Calu3 (cell line): ENCODE data around the gene CCT3. TPM values are rescaled to one million over a fixed set of nuclear protein-coding genes. Genes with fewer than 3 reads are reported as not detected.

ENCODE experiments used
- BruUV-seq: library from RNA; stranded (reverse); fragments of 400-500 nt; replicated peaks from 2 replicates; lab custom pipeline; 2021; lab: Mats Ljungman, UMichigan
- CTCF ChIA-PET: fragments of 300-600 bp; sonication (Branson Sonifier 250); formaldehyde crosslinking; loops from one replicate; lab custom pipeline; 2022; ENCODE audit warnings: antibody characterized with exemption; lab: Charles Lee
- DNase-seq: peaks from one replicate; pipeline ENCODE4 v3.0.0; 2022
- H3K27ac Mint-ChIP-seq: one replicate; pipeline ENCODE4 v1.8.0; 2022; ENCODE audit warnings: mixed read lengths; ENCODE audit not compliant: unreplicated experiment
- H3K27me3 Mint-ChIP-seq: one replicate; pipeline ENCODE4 v1.8.0; 2022; ENCODE audit warnings: mixed read lengths; ENCODE audit not compliant: unreplicated experiment
- H3K36me3 Mint-ChIP-seq: one replicate; pipeline ENCODE4 v1.8.0; 2022; ENCODE audit warnings: mild to moderate bottlenecking, moderate library complexity, mixed read lengths; ENCODE audit not compliant: insufficient read depth, unreplicated experiment
- H3K4me1 Mint-ChIP-seq: one replicate; pipeline ENCODE4 v1.8.0; 2022; ENCODE audit warnings: mild to moderate bottlenecking, low read depth, mixed read lengths; ENCODE audit not compliant: unreplicated experiment
- H3K4me3 Mint-ChIP-seq: one replicate; pipeline ENCODE4 v1.8.0; 2022; ENCODE audit warnings: mild to moderate bottlenecking, low read depth, moderate library complexity, mixed read lengths; ENCODE audit not compliant: unreplicated experiment
- H3K9me3 Mint-ChIP-seq: one replicate; pipeline ENCODE4 v1.8.0; 2022; ENCODE audit warnings: low read depth, mixed read lengths; ENCODE audit not compliant: unreplicated experiment
- intact Hi-C: fragments of 100-400 bp; cut with micrococcal nuclease; formaldehyde crosslinking; loops from one replicate; pipeline ENCODE4 v1.10.0; 2022; ENCODE audit not compliant: unreplicated experiment
- total RNA-seq: library from RNA; stranded (reverse); gene quantifications from 2 replicates; pipeline ENCODE4 v1.2.3, GENCODE V29; 2022
- TF ChIP-seq, protein P1 (sequence below): fragments of 200-600 bp; IDR thresholded peaks from one replicate; pipeline ENCODE4 v1.8.0; 2022; ENCODE audit warnings: antibody characterized with exemption; ENCODE audit not compliant: unreplicated experiment

The CCT3 gene
- total RNA-seq, 1 experiment from 2014 or later = 598 TPM

DNA sequence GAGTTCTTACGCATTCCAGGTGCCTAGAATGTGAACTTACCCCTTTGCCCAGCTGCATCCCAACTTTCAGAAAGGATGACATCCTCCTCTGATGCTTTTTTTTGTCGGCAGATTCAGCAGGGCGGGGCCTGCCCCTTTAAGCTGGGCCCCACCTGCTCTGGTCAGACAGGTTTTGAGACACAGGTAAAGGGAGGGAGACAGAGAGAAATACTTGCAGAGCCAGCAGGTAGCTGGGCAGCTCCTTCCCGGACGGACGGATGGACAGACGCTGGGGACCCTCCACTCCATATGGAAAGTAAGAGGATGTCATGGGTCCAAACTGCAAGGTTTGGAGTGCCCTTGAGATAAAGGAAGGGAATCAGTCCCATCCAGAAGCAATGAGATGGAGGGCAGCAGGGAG lies 54.0 kb downstream of the CCT3 start, which contains the start of gene TMEM79:
Gene TMEM79, plus strand, starts transcription at position 214 of the 400 bp plus-strand sequence. CDS start 902 bp downstream, outside the sequence.
- Mint-ChIP-seq H3K9me3 (no peaks in the 10 kb centered on the region), H3K27me3 (no peaks in the 10 kb centered on the region), H3K36me3 (peaks cover 45% of the 10 kb centered on the region), H3K4me1 (peaks cover 19% of the 10 kb centered on the region), H3K4me3 (peak within 1 kb of the TSS; percentile 72), H3K27ac (peak within 1 kb of the TSS; percentile 78)
- CTCF ChIA-PET = interaction anchor here (0.5 to 1.7 kb wide), 8 partner anchors 12 to 138 kb away, joined by 3 to 4 read pairs (median 3); no protein-coding TSS in a partner anchor
- TF ChIP-seq, protein P1, sequence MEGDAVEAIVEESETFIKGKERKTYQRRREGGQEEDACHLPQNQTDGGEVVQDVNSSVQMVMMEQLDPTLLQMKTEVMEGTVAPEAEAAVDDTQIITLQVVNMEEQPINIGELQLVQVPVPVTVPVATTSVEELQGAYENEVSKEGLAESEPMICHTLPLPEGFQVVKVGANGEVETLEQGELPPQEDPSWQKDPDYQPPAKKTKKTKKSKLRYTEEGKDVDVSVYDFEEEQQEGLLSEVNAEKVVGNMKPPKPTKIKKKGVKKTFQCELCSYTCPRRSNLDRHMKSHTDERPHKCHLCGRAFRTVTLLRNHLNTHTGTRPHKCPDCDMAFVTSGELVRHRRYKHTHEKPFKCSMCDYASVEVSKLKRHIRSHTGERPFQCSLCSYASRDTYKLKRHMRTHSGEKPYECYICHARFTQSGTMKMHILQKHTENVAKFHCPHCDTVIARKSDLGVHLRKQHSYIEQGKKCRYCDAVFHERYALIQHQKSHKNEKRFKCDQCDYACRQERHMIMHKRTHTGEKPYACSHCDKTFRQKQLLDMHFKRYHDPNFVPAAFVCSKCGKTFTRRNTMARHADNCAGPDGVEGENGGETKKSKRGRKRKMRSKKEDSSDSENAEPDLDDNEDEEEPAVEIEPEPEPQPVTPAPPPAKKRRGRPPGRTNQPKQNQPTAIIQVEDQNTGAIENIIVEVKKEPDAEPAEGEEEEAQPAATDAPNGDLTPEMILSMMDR = no peak
- BruUV-seq = no TSS peak
- peak; percentile 74 for DNase-seq
- intact Hi-C loops = loop anchor here (5.0 kb wide), 2 partner anchors 53 to 218 kb away; partner anchors contain the start of genes CCT3, MEF2D and TSACC

DNA sequence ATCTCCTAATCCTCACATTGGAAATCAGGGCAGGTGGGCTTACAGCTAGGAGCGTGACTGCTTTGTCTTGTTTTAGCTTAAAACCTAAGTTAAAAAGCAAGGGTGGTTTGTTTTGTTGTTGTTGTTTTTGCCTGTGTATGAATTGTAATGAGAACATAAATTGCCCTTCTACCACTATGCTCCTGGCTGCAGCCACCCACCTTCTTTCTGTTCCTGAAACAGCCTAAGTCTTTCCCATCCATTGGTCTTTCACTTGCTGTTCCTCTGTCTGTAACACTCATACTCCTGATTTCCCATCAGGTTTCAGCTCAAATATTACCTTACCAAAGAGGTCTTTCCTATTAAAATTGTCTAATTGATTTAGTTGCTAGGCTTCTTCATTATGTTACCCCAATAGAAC lies 54.6 kb downstream of the CCT3 start:
- CTCF ChIA-PET = interaction anchor here (0.7 to 2.2 kb wide), 7 partner anchors 36 to 169 kb away, joined by 3 to 8 read pairs (median 3); partner anchors contain the start of gene LMNA
- no peak for DNase-seq
- no TSS peak for BruUV-seq
- intact Hi-C loops = loop anchor here (5.0 kb wide), 2 partner anchors 54 to 219 kb away; partner anchors contain the start of genes CCT3, MEF2D and TSACC
- H3K27ac Mint-ChIP-seq = peak overlapping the region; percentile 78
- no peaks in the 10 kb centered on the region for H3K9me3 Mint-ChIP-seq
- H3K27me3 Mint-ChIP-seq = no peaks in the 10 kb centered on the region
- H3K4me1 Mint-ChIP-seq = peaks cover 19% of the 10 kb centered on the region
- H3K4me3 Mint-ChIP-seq = peak overlapping the region; percentile 72
- H3K36me3 Mint-ChIP-seq = peaks cover 40% of the 10 kb centered on the region
- TF ChIP-seq, protein P1 = no peak

DNA sequence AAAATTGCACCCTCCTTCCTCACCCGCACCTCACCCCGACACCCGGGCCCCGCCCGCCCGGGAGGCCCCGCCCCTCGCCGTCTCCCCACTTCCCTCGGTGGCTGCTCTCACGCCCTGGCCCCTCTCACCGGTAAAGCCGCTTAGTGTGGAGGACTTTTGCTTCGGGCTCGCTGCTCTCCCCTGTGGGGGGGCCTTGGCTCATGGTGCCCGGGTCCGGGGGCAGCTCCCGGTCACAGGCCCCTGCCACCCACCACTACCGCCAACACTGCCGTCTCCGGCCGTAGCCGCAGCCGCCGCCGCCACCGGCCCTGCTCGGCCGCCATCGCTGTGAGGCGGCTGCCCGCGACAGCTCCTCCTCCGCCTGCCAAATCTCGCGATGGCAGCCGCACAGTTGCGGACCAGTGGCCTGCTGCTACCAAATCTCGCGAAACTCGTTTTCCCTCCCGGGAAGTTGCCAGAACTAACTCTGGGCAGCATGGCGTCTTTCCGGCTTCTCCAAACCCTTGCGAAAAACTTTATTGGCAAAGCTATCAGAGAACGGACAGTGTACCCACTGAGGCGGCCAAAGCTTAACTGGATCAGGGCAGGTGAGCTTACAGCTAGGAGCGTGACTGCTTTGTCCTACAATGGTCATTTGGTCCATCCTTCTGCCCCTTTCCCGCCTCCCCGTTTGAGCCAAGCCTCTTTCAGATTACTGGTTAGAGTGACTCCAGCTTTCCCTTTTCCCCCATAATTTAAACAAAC lies 55.4 kb downstream of the CCT3 start, which contains the start of gene SMG5:
Gene SMG5, minus strand, starts transcription at position 347 of the 744 bp plus-strand sequence. Its CDS starts 145 bp downstream, at position 202.
- intact Hi-C loops = loop anchor here (5.0 kb wide), 2 partner anchors 55 to 220 kb away; partner anchors contain the start of genes CCT3, MEF2D and TSACC
- Mint-ChIP-seq H3K4me1 (peaks cover 19% of the 10 kb centered on the region), H3K27ac (peak within 1 kb of the TSS; percentile 78), H3K36me3 (peaks cover 46% of the 10 kb centered on the region), H3K9me3 (no peaks in the 10 kb centered on the region), H3K27me3 (no peaks in the 10 kb centered on the region), H3K4me3 (peak within 1 kb of the TSS; percentile 72)
- CTCF ChIA-PET = interaction anchor here (0.7 to 2.2 kb wide), 10 partner anchors 9 to 560 kb away, joined by 3 to 8 read pairs (median 4); partner anchors contain the start of genes CCT3, GLMP, LMNA and TSACC
- TF ChIP-seq, protein P1 = no peak
- no TSS peak for BruUV-seq
- peak; percentile 98 for DNase-seq

DNA sequence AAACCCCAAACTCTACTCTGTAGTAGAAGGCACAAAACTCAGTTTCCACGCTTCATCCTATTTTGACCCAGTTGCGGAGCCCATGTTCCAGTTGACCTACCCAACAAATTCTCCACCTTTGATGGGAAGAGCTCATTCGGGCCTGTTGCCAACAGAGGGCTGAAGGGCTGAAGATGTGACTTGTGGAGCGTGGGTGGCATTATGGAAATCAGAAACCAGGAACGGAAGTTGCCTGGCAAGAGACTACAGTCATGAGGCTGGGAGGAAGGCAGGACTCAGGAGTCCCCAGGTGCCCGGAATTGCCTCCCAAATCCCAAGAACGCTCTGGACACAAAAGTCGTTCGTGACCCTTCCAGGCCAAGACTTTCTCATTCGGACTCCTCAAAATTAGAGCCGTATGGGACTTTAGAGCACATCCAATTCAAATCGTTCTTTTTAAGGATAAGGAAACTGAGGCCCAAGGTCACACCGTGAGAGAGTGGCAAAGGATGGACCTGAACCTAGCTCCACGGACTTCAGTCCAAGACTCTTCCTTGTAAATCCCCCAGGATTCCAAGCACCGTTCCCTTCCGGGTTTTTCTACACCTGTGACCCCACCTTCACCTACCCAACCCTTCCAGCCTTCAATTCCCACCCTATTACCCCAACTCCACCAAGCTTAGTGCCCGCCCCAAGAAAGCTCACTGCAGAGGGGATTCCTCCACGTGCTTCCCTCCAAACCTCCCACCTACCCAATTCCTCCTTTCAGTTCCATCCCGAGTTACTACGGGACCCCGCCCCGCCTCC lies 56.2 kb downstream of the CCT3 start:
- TF ChIP-seq, protein P1 = no peak
- H3K4me3 Mint-ChIP-seq = peak overlapping the region; percentile 72
- TSS peak; percentile 43 for BruUV-seq
- peak overlapping the region; percentile 78 for H3K27ac Mint-ChIP-seq
- intact Hi-C loops = loop anchor here (5.0 kb wide), 2 partner anchors 55 to 220 kb away; partner anchors contain the start of genes CCT3, MEF2D and TSACC
- H3K4me1 Mint-ChIP-seq = peaks cover 19% of the 10 kb centered on the region
- H3K36me3 Mint-ChIP-seq = peaks cover 54% of the 10 kb centered on the region
- CTCF ChIA-PET = interaction anchor here (1.2 to 2.2 kb wide), 6 partner anchors 10 to 136 kb away, joined by 3 to 8 read pairs (median 6); partner anchors contain the start of genes CCT3, GLMP and TSACC
- no peaks in the 10 kb centered on the region for H3K27me3 Mint-ChIP-seq
- no peak for DNase-seq
- no peaks in the 10 kb centered on the region for H3K9me3 Mint-ChIP-seq
